Urothelium cell line (cell line): ENCODE measurements around the gene CYP2A7.
"Not testable (repeated sequence)": the region's sequence is repeated elsewhere in the genome, so short reads cannot be mapped to it uniquely, and the experiment has no call there.

ENCODE experiments used
- DNase-seq: peaks from one replicate; pipeline ENCODE4 v3.0.0; 2011; ENCODE audit warnings: low spot score, mixed read lengths
- FAIRE-seq: peaks from 2 replicates; lab custom pipeline; 2011; peaks lifted over from hg19 to GRCh38; lab: Jason Lieb, UNC

CYP2A7 gene

GRCh38 chr19:40846722-40847121, 35.3 kb downstream of the CYP2A7 start:
- FAIRE-seq, DNase-seq: not testable (repeated sequence)

- DNase-seq, FAIRE-seq: not testable (repeated sequence)
Observed at GRCh38 chr19:40843653-40844052, 38.4 kb downstream of the CYP2A7 start.

- not testable (repeated sequence) for DNase-seq, FAIRE-seq
Observed at GRCh38 chr19:40842997-40843652, 38.9 kb downstream of the CYP2A7 start.

- FAIRE-seq, DNase-seq: not testable (repeated sequence)
Observed at GRCh38 chr19:40842012-40842411, 40.0 kb downstream of the CYP2A7 start.

GRCh38 chr19:40838477-40838876, 43.6 kb downstream of the CYP2A7 start:
- not testable (repeated sequence) for DNase-seq, FAIRE-seq

- FAIRE-seq (no peak), DNase-seq (no peak)
Observed at GRCh38 chr19:40836754-40837429, 45.1 kb downstream of the CYP2A7 start.

GRCh38 chr19:40833728-40834533, 48.1 kb downstream of the CYP2A7 start:
- peak; percentile 16 for DNase-seq
- peak; percentile 63 for FAIRE-seq

- FAIRE-seq: not testable (repeated sequence)
Observed at GRCh38 chr19:40832431-40832790, 49.6 kb downstream of the CYP2A7 start.

GRCh38 chr19:40831502-40832430, 50.3 kb downstream of the CYP2A7 start:
- no peak for FAIRE-seq
- DNase-seq: peak; percentile 70

More at GRCh38 chr19:40832431-40832790, 49.6 kb downstream of the CYP2A7 start:
- not testable (repeated sequence) for DNase-seq

- not testable (repeated sequence) for FAIRE-seq, DNase-seq
Observed at GRCh38 chr19:40830741-40831140, 51.3 kb downstream of the CYP2A7 start.

- no peak for DNase-seq
- no peak for FAIRE-seq
Observed at GRCh38 chr19:40829205-40829604, 52.8 kb downstream of the CYP2A7 start.

GRCh38 chr19:40827386-40828247, 54.4 kb downstream of the CYP2A7 start:
- FAIRE-seq: no peak
- no peak for DNase-seq

- not testable (repeated sequence) for DNase-seq
- FAIRE-seq: peak; percentile 95
Observed at GRCh38 chr19:40826699-40827385, 55.2 kb downstream of the CYP2A7 start.

GRCh38 chr19:40826312-40826698, 55.7 kb downstream of the CYP2A7 start:
- FAIRE-seq, DNase-seq: not testable (repeated sequence)

GRCh38 chr19:40825460-40826095, 56.5 kb downstream of the CYP2A7 start:
- not testable (repeated sequence) for DNase-seq
- FAIRE-seq: peak; percentile 13
